Mesenchymal stem cell (in vitro differentiated cells and primary cell): ENCODE measurements around the gene GGT6.

Experiments used
- DNase-seq: peaks from one replicate; pipeline ENCODE4 v3.0.0-alpha.2; 2013
- H2AFZ ChIP-seq: one replicate; pipeline ENCODE4 v1.6.1; 2013; ENCODE audit warnings: low read depth, mild to moderate bottlenecking, control low read depth, inconsistent platforms, low read length, moderate library complexity
- H2AK5ac ChIP-seq: 2 replicates; pipeline ENCODE4 v1.6.1; 2013; ENCODE audit warnings: low read length, moderate library complexity, mild to moderate bottlenecking, inconsistent platforms; ENCODE audit not compliant: severe bottlenecking
- H2BK120ac ChIP-seq: one replicate; pipeline ENCODE4 v1.6.1; 2013; ENCODE audit warnings: low read depth, mild to moderate bottlenecking, inconsistent platforms, low read length, moderate library complexity
- H2BK12ac ChIP-seq, 2 experiments: one replicate each; pipeline ENCODE4 v1.6.1; 2013; ENCODE audit warnings: inconsistent platforms in 2 of 2, low read length in 2 of 2, mild to moderate bottlenecking in 2 of 2, moderate library complexity in 2 of 2, control low read depth in 1 of 2
- H2BK15ac ChIP-seq: one replicate; pipeline ENCODE4 v1.6.1; 2013; ENCODE audit warnings: mild to moderate bottlenecking, low read depth, inconsistent platforms; ENCODE audit not compliant: poor library complexity, severe bottlenecking
- H2BK5ac ChIP-seq: 2 replicates; pipeline ENCODE4 v1.6.1; 2013; ENCODE audit warnings: low read depth, mild to moderate bottlenecking, low read length, control low read depth, inconsistent platforms; ENCODE audit not compliant: poor library complexity, severe bottlenecking
- H3K14ac ChIP-seq, 2 experiments: one replicate each; pipeline ENCODE4 v1.6.1; 2013; ENCODE audit warnings: inconsistent platforms in 2 of 2, low read length in 2 of 2, control low read depth in 1 of 2, mild to moderate bottlenecking in 1 of 2, moderate library complexity in 1 of 2
- H3K18ac ChIP-seq, 2 experiments: one replicate each; pipeline ENCODE4 v1.6.1; 2013; ENCODE audit warnings: inconsistent platforms in 2 of 2, low read length in 2 of 2, control low read depth in 1 of 2, low read depth in 1 of 2, mild to moderate bottlenecking in 1 of 2
- H3K23ac ChIP-seq, 2 experiments: one replicate each; pipeline ENCODE4 v1.6.1; 2013; ENCODE audit warnings: inconsistent platforms in 2 of 2, low read length in 2 of 2, mild to moderate bottlenecking in 2 of 2, moderate library complexity in 2 of 2, control low read depth in 1 of 2
- H3K27ac ChIP-seq: 2 replicates; pipeline ENCODE4 v1.5.1; 2013; ENCODE audit warnings: mild to moderate bottlenecking, moderate library complexity, low read length, control low read depth, inconsistent platforms; ENCODE audit not compliant: poor library complexity, severe bottlenecking
- H3K27me3 ChIP-seq, 2 experiments: 2 replicates each; pipeline versions ENCODE4 v1.6.1 to v1.7.0; 2013; ENCODE audit warnings: low read length in 2 of 2, mild to moderate bottlenecking in 2 of 2, moderate library complexity in 2 of 2, control low read depth in 1 of 2, inconsistent platforms in 1 of 2; ENCODE audit not compliant: control insufficient read depth in 1 of 2, insufficient read depth in 1 of 2
- H3K36me3 ChIP-seq, 2 experiments: 2 replicates each; pipeline versions ENCODE4 v1.6.1 to v1.7.0; 2013; ENCODE audit warnings: low read length in 2 of 2, control low read depth in 1 of 2, inconsistent platforms in 1 of 2, low read depth in 1 of 2, mild to moderate bottlenecking in 1 of 2; ENCODE audit not compliant: insufficient read depth in 2 of 2, control insufficient read depth in 1 of 2
- H3K4ac ChIP-seq, 2 experiments: one replicate each; pipeline ENCODE4 v1.6.1; 2013; ENCODE audit warnings: inconsistent platforms in 2 of 2, low read length in 2 of 2, mild to moderate bottlenecking in 2 of 2, moderate library complexity in 2 of 2, control low read depth in 1 of 2, low read depth in 1 of 2
- H3K4me1 ChIP-seq: 2 replicates; pipeline ENCODE4 v1.6.1; 2013; ENCODE audit warnings: low read depth, low read length, control low read depth; ENCODE audit not compliant: control insufficient read depth, insufficient read depth
- H3K4me2 ChIP-seq: 2 replicates; pipeline ENCODE4 v1.6.1; 2013; ENCODE audit warnings: low read length, mild to moderate bottlenecking, inconsistent platforms; ENCODE audit not compliant: poor library complexity, severe bottlenecking
- H3K4me3 ChIP-seq, 2 experiments: 2 replicates each; pipeline versions ENCODE4 v1.5.1 to v1.7.0; 2013; ENCODE audit warnings: low read length in 2 of 2, mild to moderate bottlenecking in 2 of 2, control low read depth in 1 of 2, low read depth in 1 of 2; ENCODE audit not compliant: insufficient read depth in 1 of 2
- H3K79me1 ChIP-seq: replicated peaks from 2 replicates; pipeline ENCODE4 v1.6.1; 2013; ENCODE audit warnings: mild to moderate bottlenecking, control low read depth, low read length, inconsistent platforms; ENCODE audit not compliant: poor library complexity, severe bottlenecking
- H3K9ac ChIP-seq: 2 replicates; pipeline ENCODE4 v1.7.0; 2013; ENCODE audit warnings: mild to moderate bottlenecking, low read length, moderate library complexity
- H3K9me3 ChIP-seq: 2 replicates; pipeline ENCODE4 v1.7.0; 2013; ENCODE audit warnings: mild to moderate bottlenecking, low read length; ENCODE audit not compliant: control insufficient read depth
- H4K8ac ChIP-seq: one replicate; pipeline ENCODE4 v1.6.1; 2013; ENCODE audit warnings: inconsistent platforms, mild to moderate bottlenecking, low read length, moderate library complexity
- H4K91ac ChIP-seq: one replicate; pipeline ENCODE4 v1.6.1; 2013; ENCODE audit warnings: mild to moderate bottlenecking, low read length, inconsistent platforms
- WGBS: methylation state at CpG from one replicate; pipeline ENCODE4 v1.1.7; 2013; ENCODE audit warnings: mixed read lengths; 5-methylcytosine and 5-hydroxymethylcytosine counted together

GGT6 gene

GRCh38 chr17:4588391-4588790 is 28.0 kb upstream of the GGT6 start:
- WGBS, result 83% methylated on average over 11 of the region's 11 CpGs
- no peak overlapping the region for H2AFZ ChIP-seq
- no peak for DNase-seq
- no peak overlapping the region for H3K4me3 ChIP-seq
- no peaks in the 10 kb centered on the region for H3K36me3 ChIP-seq
- H2BK120ac ChIP-seq, result peak overlapping the region; percentile 35
- no peak overlapping the region for H3K23ac ChIP-seq
- no peak overlapping the region for H2AK5ac ChIP-seq
- no peak overlapping the region for H4K91ac ChIP-seq
- no peak overlapping the region for H2BK5ac ChIP-seq
- no peaks in the 10 kb centered on the region for H3K9me3 ChIP-seq
- no peak overlapping the region for H3K27ac ChIP-seq
- H3K18ac ChIP-seq, result no peak overlapping the region
- H4K8ac ChIP-seq, result no peak overlapping the region
- no peak overlapping the region for H3K14ac ChIP-seq
- no peak overlapping the region for H3K4ac ChIP-seq
- H3K27me3 ChIP-seq, result peaks cover 55 to 75% of the 10 kb centered on the region in 2 experiments
- no peaks in the 10 kb centered on the region for H3K79me1 ChIP-seq
- H3K4me1 ChIP-seq, result peaks cover 35% of the 10 kb centered on the region
- H2BK12ac ChIP-seq, result peak overlapping the region in 1 of 2 experiments; percentile 43
- peak overlapping the region; percentile 58 for H2BK15ac ChIP-seq
- H3K4me2 ChIP-seq, result no peak overlapping the region
- H3K9ac ChIP-seq, result no peak overlapping the region

GRCh38 chr17:4587803-4588202 is 27.4 kb upstream of the GGT6 start:
- H2BK120ac ChIP-seq, result no peak overlapping the region
- H3K23ac ChIP-seq, result no peak overlapping the region
- H3K9me3 ChIP-seq, result no peaks in the 10 kb centered on the region
- H3K4me2 ChIP-seq, result no peak overlapping the region
- H3K9ac ChIP-seq, result no peak overlapping the region
- H3K27ac ChIP-seq, result no peak overlapping the region
- no peak overlapping the region for H3K14ac ChIP-seq
- H2BK15ac ChIP-seq, result peak overlapping the region; percentile 84
- no peaks in the 10 kb centered on the region for H3K79me1 ChIP-seq
- H2AK5ac ChIP-seq, result no peak overlapping the region
- 26% methylated on average over 7 of the region's 9 CpGs for WGBS
- peaks cover 35% of the 10 kb centered on the region for H3K4me1 ChIP-seq
- no peak overlapping the region for H3K4me3 ChIP-seq
- H3K36me3 ChIP-seq, result no peaks in the 10 kb centered on the region
- H3K4ac ChIP-seq, result no peak overlapping the region
- no peak overlapping the region for H4K91ac ChIP-seq
- no peak overlapping the region for H3K18ac ChIP-seq
- H2BK12ac ChIP-seq, result no peak overlapping the region
- DNase-seq, result peak; percentile 24
- no peak overlapping the region for H2AFZ ChIP-seq
- H3K27me3 ChIP-seq, result peaks cover 61 to 78% of the 10 kb centered on the region in 2 experiments
- H2BK5ac ChIP-seq, result no peak overlapping the region
- H4K8ac ChIP-seq, result no peak overlapping the region

GRCh38 chr17:4587195-4587594 is 26.8 kb upstream of the GGT6 start:
- Histone ChIP-seq H2BK120ac (no peak overlapping the region), H3K36me3 (no peaks in the 10 kb centered on the region), H3K9me3 (no peaks in the 10 kb centered on the region), H3K4me1 (peaks cover 36% of the 10 kb centered on the region), H4K8ac (no peak overlapping the region), H3K27me3 (peaks cover 66 to 84% of the 10 kb centered on the region in 2 experiments), H2AFZ (no peak overlapping the region), H3K79me1 (no peaks in the 10 kb centered on the region), H3K27ac (no peak overlapping the region), H2BK12ac (peak overlapping the region in 1 of 2 experiments; percentile 64), H3K18ac (no peak overlapping the region), H2BK15ac (no peak overlapping the region), H2AK5ac (no peak overlapping the region), H3K4ac (no peak overlapping the region), H3K14ac (peak overlapping the region in 1 of 2 experiments; percentile 2), H4K91ac (no peak overlapping the region), H3K9ac (no peak overlapping the region), H3K4me2 (no peak overlapping the region), H2BK5ac (no peak overlapping the region), H3K4me3 (no peak overlapping the region), H3K23ac (no peak overlapping the region)
- WGBS, result 84% methylated on average over 7 of the region's 7 CpGs
- DNase-seq, result no peak

GRCh38 chr17:4586043-4586442 is 25.7 kb upstream of the GGT6 start:
- no peaks in the 10 kb centered on the region for H3K36me3 ChIP-seq
- peak overlapping the region in 1 of 2 experiments; percentile 27 for H3K23ac ChIP-seq
- H3K4ac ChIP-seq, result no peak overlapping the region
- no peak overlapping the region for H3K27ac ChIP-seq
- H3K4me1 ChIP-seq, result peaks cover 33% of the 10 kb centered on the region
- H3K27me3 ChIP-seq, result peaks cover 66 to 86% of the 10 kb centered on the region in 2 experiments
- no peak for DNase-seq
- no peak overlapping the region for H2BK120ac ChIP-seq
- WGBS, result 83% methylated on average over 9 of the region's 9 CpGs
- H2BK5ac ChIP-seq, result no peak overlapping the region
- H3K79me1 ChIP-seq, result no peaks in the 10 kb centered on the region
- H2AK5ac ChIP-seq, result no peak overlapping the region
- no peak overlapping the region for H3K14ac ChIP-seq
- H3K18ac ChIP-seq, result no peak overlapping the region
- no peak overlapping the region for H4K91ac ChIP-seq
- no peak overlapping the region for H3K4me2 ChIP-seq
- H2BK15ac ChIP-seq, result no peak overlapping the region
- H3K9me3 ChIP-seq, result no peaks in the 10 kb centered on the region
- H3K4me3 ChIP-seq, result no peak overlapping the region
- no peak overlapping the region for H4K8ac ChIP-seq
- no peak overlapping the region for H2BK12ac ChIP-seq
- no peak overlapping the region for H3K9ac ChIP-seq
- no peak overlapping the region for H2AFZ ChIP-seq
